Urinary bladder (tissue), 4 donors: Measurements from ENCODE around the gene DPH5. TPM values are rescaled to one million over a fixed set of nuclear protein-coding genes. Genes with fewer than 3 reads are reported as not detected.
"Not testable (repeated sequence)": the region's sequence is repeated elsewhere in the genome, so short reads cannot be mapped to it uniquely, and the experiment has no call there.

ENCODE experiments used
- DNase-seq: peaks from one replicate; pipeline ENCODE4 v3.0.0-alpha.2; 2015; ENCODE audit errors: extremely low spot score
- H3K27ac ChIP-seq: one replicate; pipeline ENCODE4 v1.5.1; 2013; ENCODE audit warnings: low read depth, mild to moderate bottlenecking, moderate library complexity
- H3K36me3 ChIP-seq: one replicate; pipeline ENCODE4 v1.6.1; 2013; ENCODE audit warnings: mild to moderate bottlenecking, moderate library complexity; ENCODE audit not compliant: insufficient read depth
- H3K4me1 ChIP-seq: one replicate; pipeline ENCODE4 v1.6.1; 2013; ENCODE audit warnings: mild to moderate bottlenecking, moderate library complexity; ENCODE audit not compliant: insufficient read depth
- H3K4me3 ChIP-seq: one replicate; pipeline ENCODE4 v1.5.1; 2013; ENCODE audit warnings: low read depth, low read length
- WGBS: extraction: QIAGEN DNeasy Blood & Tissue Kit; methylation state at CpG from one replicate; pipeline ENCODE4 v1.1.7; 2013; 5-methylcytosine and 5-hydroxymethylcytosine counted together
- polyA plus RNA-seq: library from polyadenylated mRNA; stranded (reverse); fragments of 200-250 nt; gene quantifications from one replicate; pipeline ENCODE4 v1.2.3, GENCODE V29; 2013
- total RNA-seq: library from RNA; depleted of rRNA; stranded (reverse); fragments of >200 nt; gene quantifications from one replicate; pipeline ENCODE4 v1.2.3, GENCODE V29; 2014
- donor health status: healthy with polysubstance abuse.
- donor health status: healthy.

Gene DPH5, protein sequence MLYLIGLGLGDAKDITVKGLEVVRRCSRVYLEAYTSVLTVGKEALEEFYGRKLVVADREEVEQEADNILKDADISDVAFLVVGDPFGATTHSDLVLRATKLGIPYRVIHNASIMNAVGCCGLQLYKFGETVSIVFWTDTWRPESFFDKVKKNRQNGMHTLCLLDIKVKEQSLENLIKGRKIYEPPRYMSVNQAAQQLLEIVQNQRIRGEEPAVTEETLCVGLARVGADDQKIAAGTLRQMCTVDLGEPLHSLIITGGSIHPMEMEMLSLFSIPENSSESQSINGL
- total RNA-seq (36.4 TPM), polyA plus RNA-seq (23.9 TPM)

DNA sequence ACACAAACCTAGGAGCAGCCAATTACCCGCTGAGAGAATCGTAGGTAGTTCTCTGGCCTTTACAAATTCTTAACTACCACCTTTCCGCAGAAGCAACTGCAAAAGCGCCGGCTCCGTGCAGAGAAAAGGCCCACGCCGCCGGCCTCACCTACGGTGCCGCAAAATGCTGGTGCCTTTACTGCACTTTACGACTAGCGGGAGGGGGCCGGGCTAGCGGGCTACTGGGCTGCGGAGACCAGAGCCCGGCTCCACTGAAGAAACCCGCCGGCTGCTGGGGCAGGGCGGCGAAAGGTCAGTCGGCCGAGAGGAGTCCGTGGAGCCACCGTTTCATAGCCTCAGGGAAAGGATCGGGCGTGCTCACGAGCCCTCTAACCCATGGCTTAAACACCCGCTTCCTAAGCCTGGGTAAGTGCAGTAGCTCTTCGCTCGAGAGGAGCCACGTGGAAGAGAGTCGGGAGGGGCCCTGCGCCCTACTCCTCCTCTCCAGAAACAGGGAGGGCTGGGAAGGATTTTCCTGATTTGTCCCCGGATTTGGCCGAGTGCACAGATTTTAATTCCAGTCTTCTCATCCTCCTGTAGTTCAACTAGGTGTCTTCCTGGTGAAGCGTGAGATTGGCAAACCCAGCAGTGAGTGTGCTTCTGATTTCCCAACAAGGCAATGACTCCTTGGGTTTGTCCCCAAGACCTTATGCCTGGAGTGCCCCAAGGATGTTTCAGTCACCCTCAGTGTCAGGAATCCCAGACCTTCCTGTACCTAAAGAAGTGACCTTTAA lies at the start of gene DPH5:
Gene DPH5 (minus strand): TSS at position 128 of the 773 bp plus-strand sequence. CDS start 341 bp downstream, outside the sequence.
- peaks cover 1% of the 10 kb centered on the region for H3K4me1 ChIP-seq
- H3K4me3 ChIP-seq: peak within 1 kb of the TSS; percentile 70
- no peaks in the 10 kb centered on the region for H3K36me3 ChIP-seq
- DNase-seq: peak; percentile 71
- peak within 1 kb of the TSS; percentile 69 for H3K27ac ChIP-seq
- whole genome bisulfite sequencing: under 1% methylated on average over 37 of the region's 37 CpGs

DNA sequence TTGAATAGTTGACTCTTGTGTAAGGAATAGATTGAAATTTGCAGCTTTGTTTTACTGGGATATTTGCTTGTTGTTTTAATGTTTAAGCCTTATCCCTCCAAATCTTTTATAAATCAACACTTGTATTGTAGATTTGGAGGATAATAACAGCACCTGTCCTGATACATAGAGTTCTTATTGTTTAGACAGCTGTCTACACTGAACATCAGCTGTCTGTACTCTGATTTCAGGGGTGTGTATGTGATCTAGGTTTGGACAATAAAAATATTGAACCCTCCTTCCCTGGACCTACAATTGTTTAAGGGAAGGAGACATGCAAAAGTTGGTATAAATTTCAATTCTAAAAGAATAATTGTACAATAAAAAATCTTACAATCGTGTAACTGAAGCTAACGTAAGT lies 48.3 kb upstream of the DPH5 start:
- WGBS: 84% methylated on average over 2 of the region's 2 CpGs
- H3K36me3 ChIP-seq: no peaks in the 10 kb centered on the region
- no peak for DNase-seq
- H3K4me1 ChIP-seq: no peaks in the 10 kb centered on the region
- H3K27ac ChIP-seq: no peak overlapping the region
- no peak overlapping the region for H3K4me3 ChIP-seq

DNA sequence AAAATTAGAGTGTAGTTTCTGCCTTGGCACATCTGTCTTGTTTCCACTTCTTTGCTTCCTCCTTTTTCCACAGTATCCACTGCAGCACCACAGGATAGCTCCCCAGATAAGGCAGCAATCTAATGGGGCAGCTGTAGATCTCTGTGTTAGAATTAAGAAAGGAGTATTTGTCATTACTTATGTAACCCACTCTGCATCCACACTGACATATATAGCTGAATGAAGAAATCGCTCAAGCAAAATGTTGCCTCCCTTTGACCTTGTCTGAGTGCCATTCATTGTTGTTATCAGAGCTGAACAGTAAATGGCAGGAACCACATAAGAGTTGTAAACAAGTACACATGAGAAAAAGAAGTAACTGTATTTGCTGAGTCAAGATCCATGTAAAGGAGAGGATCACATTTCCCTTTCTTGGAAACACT lies 45.9 kb upstream of the DPH5 start:
- no peaks in the 10 kb centered on the region for H3K4me1 ChIP-seq
- H3K36me3 ChIP-seq: no peaks in the 10 kb centered on the region
- H3K27ac ChIP-seq: no peak overlapping the region
- no peak overlapping the region for H3K4me3 ChIP-seq
- WGBS: 73% methylated on average over 1 of the region's 1 CpG
- no peak for DNase-seq

DNA sequence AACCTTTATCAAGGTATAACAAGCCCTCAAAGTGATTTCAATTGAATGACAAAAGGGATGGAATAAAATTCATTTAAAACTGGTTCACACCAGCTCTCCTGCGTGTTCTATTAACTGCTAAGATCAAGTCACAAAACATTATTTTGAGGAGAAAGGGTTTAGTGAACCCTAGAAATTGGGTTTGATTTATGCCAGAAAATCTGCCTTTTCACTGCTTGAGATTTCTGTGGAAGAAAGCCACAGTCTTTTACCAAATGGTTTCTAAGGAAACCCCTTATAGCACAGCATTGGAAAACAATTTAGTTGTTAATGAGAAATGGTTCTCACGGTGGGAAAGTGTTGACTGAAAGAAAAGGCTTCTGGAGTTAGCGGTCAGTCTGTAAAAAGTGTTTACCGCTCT lies 43.6 kb upstream of the DPH5 start:
- no peak overlapping the region for H3K27ac ChIP-seq
- H3K4me1 ChIP-seq: no peaks in the 10 kb centered on the region
- H3K4me3 ChIP-seq: no peak overlapping the region
- H3K36me3 ChIP-seq: no peaks in the 10 kb centered on the region
- no peak for DNase-seq
- 81% methylated on average over 4 of the region's 4 CpGs for WGBS

DNA sequence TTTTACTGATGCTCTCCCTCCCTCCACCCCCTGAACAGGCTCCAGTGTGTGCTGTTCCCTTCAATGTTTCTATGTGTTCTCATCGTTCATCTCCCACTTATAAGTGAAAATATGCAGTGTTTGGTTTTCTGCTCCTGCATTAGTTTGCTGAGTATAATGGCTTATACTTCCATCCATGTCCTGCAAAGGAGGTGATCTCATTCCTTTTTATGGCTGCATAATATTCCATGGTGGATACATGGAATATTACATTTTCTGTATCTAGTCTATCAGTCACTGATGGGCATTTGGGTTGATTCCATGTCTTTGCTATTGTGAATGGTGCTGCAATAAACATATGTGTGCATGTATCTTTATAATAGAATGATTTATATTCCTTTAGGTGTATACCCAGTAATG lies 41.4 kb upstream of the DPH5 start:
- H3K4me1 ChIP-seq, H3K36me3 ChIP-seq, DNase-seq, H3K27ac ChIP-seq, H3K4me3 ChIP-seq: not testable (repeated sequence)
- 98% methylated on average over 1 of the region's 1 CpG for WGBS

DNA sequence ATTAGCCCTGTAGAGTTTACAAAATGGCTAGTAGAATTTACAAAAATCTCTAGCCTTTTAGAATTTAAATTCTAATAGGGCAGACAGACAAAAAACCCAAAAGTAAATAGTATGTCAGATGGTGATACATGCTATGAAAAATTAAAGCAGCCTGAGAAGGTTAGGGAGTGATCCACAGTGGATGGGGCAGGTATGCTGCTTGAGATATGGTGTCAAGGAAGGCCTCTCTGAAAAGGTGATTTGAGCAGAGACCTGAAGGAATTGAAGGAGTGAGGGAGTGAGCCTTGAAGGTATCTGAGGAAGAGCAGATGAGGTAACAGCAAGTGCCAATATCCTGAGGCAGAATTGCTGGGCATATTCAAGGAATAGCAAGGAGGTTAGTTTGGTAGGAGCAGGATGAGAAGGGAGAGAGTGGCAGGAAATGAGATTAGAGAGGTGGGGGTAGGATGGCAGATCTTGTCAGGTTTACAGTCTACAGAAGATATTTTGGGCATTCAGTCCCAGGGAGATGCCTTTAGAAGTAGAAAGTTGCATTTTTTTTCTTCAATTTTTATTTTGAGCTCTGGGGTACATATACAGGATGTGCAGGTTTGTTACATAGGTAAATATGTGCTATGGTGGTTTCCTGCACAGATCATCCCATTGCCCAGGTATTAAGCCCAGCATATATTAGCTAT lies 40.8 kb upstream of the DPH5 start:
- H3K4me1 ChIP-seq: no peaks in the 10 kb centered on the region
- H3K36me3 ChIP-seq: no peaks in the 10 kb centered on the region
- H3K4me3 ChIP-seq: no peak overlapping the region
- DNase-seq: no peak
- no peak overlapping the region for H3K27ac ChIP-seq

DNA sequence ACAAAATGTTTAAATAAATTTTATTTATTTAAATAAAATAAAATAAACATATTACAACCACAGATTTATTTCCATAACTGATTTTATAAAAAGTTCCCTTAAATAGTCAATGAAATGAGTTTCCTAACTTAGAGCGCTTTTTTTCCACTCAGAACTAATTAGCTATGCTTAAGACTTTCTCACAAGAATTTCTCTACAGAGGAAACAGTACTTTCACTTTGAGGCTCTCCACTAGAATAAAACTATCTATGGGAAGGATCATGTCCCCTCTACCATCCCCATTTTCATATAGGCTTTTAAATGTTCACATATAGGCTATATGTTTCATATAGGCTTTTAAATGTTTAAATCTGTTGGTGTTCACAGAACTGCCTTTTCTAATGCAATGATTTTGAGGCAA lies 40.0 kb upstream of the DPH5 start:
- Histone ChIP-seq H3K27ac (no peak overlapping the region), H3K4me1 (no peaks in the 10 kb centered on the region), H3K36me3 (no peaks in the 10 kb centered on the region), H3K4me3 (no peak overlapping the region)
- no peak for DNase-seq
- 95% methylated on average over 1 of the region's 1 CpG for WGBS

DNA sequence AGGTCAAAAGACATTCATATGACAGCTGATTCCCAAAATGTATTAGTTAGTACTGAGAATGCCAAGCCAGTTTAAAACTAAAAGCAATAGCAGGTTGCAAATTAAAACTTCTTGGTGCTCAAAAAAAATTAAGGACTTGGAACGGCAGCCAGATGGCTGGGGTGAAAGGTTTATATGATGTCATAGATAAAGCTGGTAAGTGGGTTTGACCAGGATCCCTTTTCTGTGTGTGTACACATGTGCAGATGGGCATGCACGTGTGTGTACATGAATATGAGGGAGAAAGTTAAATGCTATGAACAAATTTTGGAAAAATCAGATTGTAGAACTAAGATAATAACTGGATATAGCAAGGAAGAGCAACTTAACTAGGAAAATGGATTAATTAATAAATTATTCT lies 39.1 kb upstream of the DPH5 start:
- Histone ChIP-seq H3K36me3 (no peaks in the 10 kb centered on the region), H3K4me3 (no peak overlapping the region), H3K4me1 (no peaks in the 10 kb centered on the region), H3K27ac (no peak overlapping the region)
- 72% methylated on average over 2 of the region's 2 CpGs for WGBS
- DNase-seq: no peak

DNA sequence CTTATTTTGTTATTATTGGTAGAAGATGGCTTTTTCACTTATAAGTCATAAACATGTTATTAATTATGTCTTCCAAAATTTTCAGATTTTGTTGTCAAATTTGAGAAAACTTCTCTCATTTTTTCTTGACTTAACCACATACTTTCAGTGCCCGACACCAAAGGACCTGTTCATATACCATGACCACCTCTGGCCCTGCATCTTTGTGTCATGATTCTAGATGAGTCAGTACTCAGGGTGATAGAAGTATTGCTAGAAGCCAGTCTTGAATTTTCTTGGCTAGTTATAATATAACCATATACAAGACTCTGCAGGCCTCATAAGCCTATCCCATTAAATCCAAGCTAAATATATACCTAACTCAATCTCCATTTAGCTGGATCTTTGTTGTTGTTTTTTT lies 35.4 kb upstream of the DPH5 start:
- no peak for DNase-seq
- H3K27ac ChIP-seq: no peak overlapping the region
- 97% methylated on average over 1 of the region's 1 CpG for WGBS
- H3K36me3 ChIP-seq: no peaks in the 10 kb centered on the region
- no peaks in the 10 kb centered on the region for H3K4me1 ChIP-seq
- no peak overlapping the region for H3K4me3 ChIP-seq

DNA sequence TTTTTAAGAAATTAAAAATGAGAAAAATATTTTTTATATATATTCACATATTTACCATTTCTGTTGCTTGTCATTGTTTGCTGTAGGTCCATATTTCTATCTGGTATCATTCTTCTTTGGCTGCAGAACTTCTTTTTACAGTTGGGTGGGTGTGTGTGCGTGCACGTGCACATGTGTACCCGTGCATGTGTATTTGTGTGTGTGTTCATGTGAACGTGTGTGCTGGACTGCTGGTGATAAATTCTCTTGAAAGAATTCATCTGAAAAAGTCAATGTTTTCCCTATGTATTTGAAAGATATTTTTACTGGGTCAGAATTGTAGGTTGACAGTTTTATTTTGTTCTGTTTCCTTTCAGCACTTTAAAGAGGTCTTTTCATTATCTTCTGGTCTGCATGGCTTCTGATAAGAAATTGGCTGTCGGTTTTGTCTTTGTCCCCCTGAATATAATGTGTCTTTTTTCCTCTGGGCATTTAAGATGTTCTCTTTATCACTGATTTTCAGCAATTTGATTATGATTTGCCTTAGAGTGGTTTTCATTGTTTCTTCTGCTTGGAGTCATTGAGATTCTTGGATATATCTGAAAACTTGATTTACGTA lies 34.5 kb upstream of the DPH5 start:
- Histone ChIP-seq H3K4me1 (no peaks in the 10 kb centered on the region), H3K4me3 (no peak overlapping the region)
- WGBS: 57% methylated on average over 6 of the region's 6 CpGs

DNA sequence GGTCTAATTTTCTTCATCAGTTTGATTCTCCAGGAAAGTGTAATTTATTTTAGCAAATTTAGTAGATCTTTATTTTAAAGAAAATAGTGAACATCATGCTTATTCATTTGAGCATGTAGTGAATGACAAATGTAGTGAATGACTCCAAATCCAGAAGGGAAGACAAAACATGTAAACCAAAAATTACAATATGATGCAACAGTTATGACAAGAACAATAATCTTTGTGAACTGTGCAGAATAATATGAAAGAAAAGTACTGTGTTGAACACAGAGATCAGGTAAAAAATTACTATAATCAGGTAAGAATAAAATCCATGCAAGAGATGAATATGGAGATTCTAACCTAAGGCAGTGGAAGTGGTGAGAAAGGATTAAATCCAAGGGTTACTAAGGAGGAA lies 30.0 kb upstream of the DPH5 start:
- Histone ChIP-seq H3K4me1 (no peaks in the 10 kb centered on the region), H3K36me3 (no peaks in the 10 kb centered on the region), H3K4me3 (no peak overlapping the region), H3K27ac (no peak overlapping the region)
- no peak for DNase-seq

More for the DNA sequence above, 34.5 kb upstream of the DPH5 start:
- Histone ChIP-seq H3K36me3 (no peaks in the 10 kb centered on the region), H3K27ac (no peak overlapping the region)
- DNase-seq: no peak

DNA sequence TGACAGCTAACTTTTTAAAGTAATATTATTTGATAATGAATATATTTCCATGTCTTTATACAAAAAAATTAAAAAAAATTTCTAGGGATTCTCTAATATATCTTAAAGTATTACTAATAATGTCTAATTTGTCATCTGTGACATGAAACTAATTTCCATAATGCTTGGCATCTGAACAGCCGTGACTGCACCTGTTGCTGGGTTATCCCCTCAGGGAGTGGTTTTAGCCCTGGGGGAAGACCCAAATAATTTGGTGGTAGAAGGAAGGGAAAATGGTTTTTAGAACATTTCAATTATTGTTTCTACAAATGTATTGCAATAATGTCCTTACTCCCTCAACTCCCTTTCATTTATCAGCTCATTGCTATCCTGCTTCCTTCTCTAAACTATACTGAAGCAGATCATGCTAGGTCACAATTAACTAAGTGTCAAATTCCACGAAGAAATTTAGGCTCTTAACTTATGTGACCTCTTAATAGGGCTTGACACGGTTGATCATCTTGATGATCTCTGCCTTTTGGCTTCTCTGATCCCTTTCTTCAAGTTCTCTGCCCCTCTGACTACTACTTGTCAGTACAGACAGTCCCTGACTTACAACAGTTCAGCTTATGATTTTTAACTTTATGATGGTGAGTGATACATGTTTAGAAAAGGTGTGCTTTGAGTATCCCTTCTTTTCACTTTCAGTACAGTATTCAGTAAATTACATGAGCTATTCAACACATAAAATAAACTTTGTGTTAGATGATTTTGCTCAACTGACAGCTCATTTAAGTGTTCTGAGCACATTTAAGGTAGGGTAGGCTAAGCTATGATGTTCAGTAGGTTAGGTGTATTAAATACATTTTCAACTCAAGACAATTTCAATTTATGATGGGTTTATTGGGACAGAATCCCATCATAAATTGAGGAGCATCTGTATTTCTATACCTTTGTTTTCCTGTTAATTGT lies 26.4 kb upstream of the DPH5 start:
- WGBS: 64% methylated on average over 3 of the region's 3 CpGs
- DNase-seq: no peak
- Histone ChIP-seq H3K4me1 (no peaks in the 10 kb centered on the region), H3K36me3 (no peaks in the 10 kb centered on the region), H3K4me3 (no peak overlapping the region), H3K27ac (no peak overlapping the region)

DNA sequence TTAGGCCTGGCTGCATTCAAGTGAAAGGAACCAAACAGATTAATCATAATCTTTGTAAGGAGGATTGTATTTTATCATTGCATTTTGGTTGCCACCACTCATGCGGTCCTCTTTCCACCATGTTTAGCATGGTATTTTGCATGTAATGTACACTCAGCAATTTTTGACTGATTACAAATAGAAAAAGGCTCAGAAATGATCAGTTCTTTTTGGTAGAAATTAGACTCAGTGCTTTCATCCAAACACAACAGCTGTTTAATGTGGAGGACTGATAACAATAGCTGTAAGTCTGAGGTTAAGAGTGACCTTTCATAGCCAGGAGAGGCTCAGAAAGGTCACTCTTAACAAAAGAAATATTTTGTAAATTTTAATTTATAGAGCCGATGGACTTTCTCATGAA lies 25.3 kb upstream of the DPH5 start:
- no peak for DNase-seq
- Histone ChIP-seq H3K4me1 (no peaks in the 10 kb centered on the region), H3K27ac (no peak overlapping the region), H3K36me3 (no peaks in the 10 kb centered on the region), H3K4me3 (no peak overlapping the region)
- 90% methylated on average over 2 of the region's 2 CpGs for WGBS
